Measurements from ENCODE around the gene SAG.

DNA sequence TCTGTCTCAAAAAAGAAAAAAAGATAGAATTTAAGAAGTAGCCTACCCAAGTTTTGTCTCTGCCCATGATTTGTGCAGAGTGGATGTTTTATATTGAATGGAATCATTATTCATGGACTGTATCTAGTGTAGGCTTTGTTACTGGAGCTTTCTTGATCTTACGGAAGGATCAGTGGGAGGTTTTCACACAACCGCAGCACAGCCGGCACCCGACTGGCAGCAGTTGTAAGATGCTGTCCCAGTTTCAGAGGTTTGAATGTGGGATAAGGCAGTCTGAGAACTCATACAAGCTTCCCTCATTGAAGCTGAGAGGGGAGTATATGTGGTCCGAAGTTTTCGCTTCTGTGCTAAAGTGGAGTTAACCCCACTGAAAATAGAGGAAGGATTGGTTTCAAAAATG is 19.7 kb upstream of the SAG start:
- TF ChIP-seq, protein P1, sequence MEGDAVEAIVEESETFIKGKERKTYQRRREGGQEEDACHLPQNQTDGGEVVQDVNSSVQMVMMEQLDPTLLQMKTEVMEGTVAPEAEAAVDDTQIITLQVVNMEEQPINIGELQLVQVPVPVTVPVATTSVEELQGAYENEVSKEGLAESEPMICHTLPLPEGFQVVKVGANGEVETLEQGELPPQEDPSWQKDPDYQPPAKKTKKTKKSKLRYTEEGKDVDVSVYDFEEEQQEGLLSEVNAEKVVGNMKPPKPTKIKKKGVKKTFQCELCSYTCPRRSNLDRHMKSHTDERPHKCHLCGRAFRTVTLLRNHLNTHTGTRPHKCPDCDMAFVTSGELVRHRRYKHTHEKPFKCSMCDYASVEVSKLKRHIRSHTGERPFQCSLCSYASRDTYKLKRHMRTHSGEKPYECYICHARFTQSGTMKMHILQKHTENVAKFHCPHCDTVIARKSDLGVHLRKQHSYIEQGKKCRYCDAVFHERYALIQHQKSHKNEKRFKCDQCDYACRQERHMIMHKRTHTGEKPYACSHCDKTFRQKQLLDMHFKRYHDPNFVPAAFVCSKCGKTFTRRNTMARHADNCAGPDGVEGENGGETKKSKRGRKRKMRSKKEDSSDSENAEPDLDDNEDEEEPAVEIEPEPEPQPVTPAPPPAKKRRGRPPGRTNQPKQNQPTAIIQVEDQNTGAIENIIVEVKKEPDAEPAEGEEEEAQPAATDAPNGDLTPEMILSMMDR (IDR thresholded peaks at IDR 0.05) = no peak
- no peak for TF ChIP-seq POLR2A (IDR thresholded peaks at IDR 0.05)

Measured in lower leg skin (tissue), 3 donors.